GM12892 (cell line): ENCODE data around the gene OR10A3.

ENCODE experiments used
- POLR2A ChIP-seq: IDR thresholded peaks from 2 replicates; pipeline ENCODE4 v1.6.1; 2011; ENCODE audit warnings: low read depth, low read length, control low read depth
- POLR2AphosphoS5 ChIP-seq: IDR thresholded peaks from 2 replicates; pipeline ENCODE4 v1.6.1; 2011; ENCODE audit warnings: low read depth, low read length, control low read depth
- TAF1 ChIP-seq: IDR thresholded peaks from 2 replicates; pipeline ENCODE4 v1.6.1; 2011; ENCODE audit warnings: low read depth, mild to moderate bottlenecking, control low read depth, low read length, borderline replicate concordance

DNA sequence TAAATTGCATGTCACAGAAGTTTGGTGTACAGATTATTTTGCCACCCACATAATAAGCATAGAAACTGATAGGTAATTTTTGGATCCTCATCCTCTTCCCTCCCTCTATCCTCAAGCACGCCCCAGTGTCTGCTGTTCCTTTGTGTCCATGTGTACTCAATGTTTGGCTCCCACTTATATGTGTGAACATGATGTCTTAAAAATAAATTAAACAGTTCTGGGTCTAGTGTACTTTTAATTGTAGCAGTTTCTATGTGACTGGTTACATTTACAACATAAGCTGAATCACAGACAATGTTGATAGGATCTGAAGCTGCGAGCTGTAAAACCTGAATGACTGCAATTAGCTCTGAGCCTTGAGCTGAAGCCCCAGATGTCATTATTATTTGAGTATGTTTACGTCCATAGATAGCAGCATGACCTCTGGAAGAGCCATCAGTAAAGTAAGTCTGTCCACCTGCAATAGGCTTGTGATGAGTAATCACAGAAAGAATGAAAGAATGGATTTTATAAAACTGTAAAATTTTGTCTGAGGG lies 40.1 kb downstream of the OR10A3 start:
- TF ChIP-seq POLR2A (no peak), POLR2AphosphoS5 (no peak), TAF1 (no peak)
